ENCODE results near the gene COL21A1.

DNA sequence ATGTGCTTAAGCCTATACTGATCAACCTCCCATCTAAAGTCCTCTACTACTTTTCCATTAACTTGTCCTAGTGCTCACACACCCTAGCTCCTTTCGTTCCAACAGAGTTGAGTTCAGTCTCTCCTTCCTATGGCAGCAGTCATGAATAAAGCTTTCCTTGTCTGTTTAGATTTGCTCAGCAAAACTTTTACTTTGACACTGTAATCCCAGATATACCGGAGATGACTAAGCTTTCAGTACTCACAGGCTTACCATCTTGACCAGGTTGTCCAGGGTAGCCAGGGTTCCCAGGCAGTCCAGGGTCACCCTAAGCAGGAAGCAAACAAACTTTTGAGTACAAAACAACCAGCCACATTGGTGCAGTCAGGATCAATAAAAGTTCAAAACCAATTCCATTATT lies 90.7 kb downstream of the COL21A1 start:
- TF ChIP-seq, protein P1, sequence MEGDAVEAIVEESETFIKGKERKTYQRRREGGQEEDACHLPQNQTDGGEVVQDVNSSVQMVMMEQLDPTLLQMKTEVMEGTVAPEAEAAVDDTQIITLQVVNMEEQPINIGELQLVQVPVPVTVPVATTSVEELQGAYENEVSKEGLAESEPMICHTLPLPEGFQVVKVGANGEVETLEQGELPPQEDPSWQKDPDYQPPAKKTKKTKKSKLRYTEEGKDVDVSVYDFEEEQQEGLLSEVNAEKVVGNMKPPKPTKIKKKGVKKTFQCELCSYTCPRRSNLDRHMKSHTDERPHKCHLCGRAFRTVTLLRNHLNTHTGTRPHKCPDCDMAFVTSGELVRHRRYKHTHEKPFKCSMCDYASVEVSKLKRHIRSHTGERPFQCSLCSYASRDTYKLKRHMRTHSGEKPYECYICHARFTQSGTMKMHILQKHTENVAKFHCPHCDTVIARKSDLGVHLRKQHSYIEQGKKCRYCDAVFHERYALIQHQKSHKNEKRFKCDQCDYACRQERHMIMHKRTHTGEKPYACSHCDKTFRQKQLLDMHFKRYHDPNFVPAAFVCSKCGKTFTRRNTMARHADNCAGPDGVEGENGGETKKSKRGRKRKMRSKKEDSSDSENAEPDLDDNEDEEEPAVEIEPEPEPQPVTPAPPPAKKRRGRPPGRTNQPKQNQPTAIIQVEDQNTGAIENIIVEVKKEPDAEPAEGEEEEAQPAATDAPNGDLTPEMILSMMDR (IDR thresholded peaks at IDR 0.05; ENCODE audit: low read depth, low read length) = no peak
- TF ChIP-seq EZH2phosphoT487 (IDR thresholded peaks at IDR 0.05; ENCODE audit: low read depth) = no peak

Measured in OCI-LY3 (cell line).